H1 (cell line): ENCODE results near the gene ZBTB38. TPM values are rescaled to one million over a fixed set of nuclear protein-coding genes. Genes with fewer than 3 reads are reported as not detected.

ENCODE experiments used
- HDAC2 ChIP-seq, 2 experiments: fragments of 300-600 bp in 1 of 2; sonication (generic) in 1 of 2; IDR thresholded peaks; 2 replicates each; pipeline ENCODE4 v1.6.1; 2011 to 2012; ENCODE audit warnings: low read depth in 2 of 2, low read length in 2 of 2, mild to moderate bottlenecking in 2 of 2, moderate library complexity in 2 of 2, borderline replicate concordance in 1 of 2, inconsistent platforms in 1 of 2
- POLR2AphosphoS5 ChIP-seq: IDR thresholded peaks from 2 replicates; pipeline ENCODE4 v1.6.1; 2011; ENCODE audit warnings: low read depth, low read length
- SP2 ChIP-seq: IDR thresholded peaks from 2 replicates; pipeline ENCODE4 v1.6.1; 2012; ENCODE audit warnings: mild to moderate bottlenecking, low read length, inconsistent platforms
- TAF7 ChIP-seq: optimal IDR thresholded peaks from 2 replicates; pipeline ENCODE3; 2011; ENCODE audit warnings: low read depth, mild to moderate bottlenecking, inconsistent platforms, low read length, moderate library complexity, borderline replicate concordance
- TBP ChIP-seq: IDR thresholded peaks from 2 replicates; pipeline ENCODE4 v1.6.1; 2011; ENCODE audit warnings: low read depth, low read length, improper control_type of control experiment
- TEAD4 ChIP-seq: IDR thresholded peaks from 2 replicates; pipeline ENCODE4 v1.6.1; 2012; ENCODE audit warnings: low read depth, low read length, inconsistent platforms, mixed read lengths
- polyA plus RNA-seq, 7 experiments: library from polyadenylated mRNA; depleted of rRNA in 3 of 7; stranded (reverse) in 5 of 7; unstranded in 2 of 7; fragments of >200 nt in 5 of 7; fragments of 200-250 nt in 2 of 7; gene quantifications; 1 replicate in 5 of 7; 2 replicates in 1 of 7; 4 replicates in 1 of 7; pipeline versions ENCODE4 v1.2.1 to v1.2.3, GENCODE V29; 2011 to 2013; ENCODE audit warnings: missing spikeins in 2 of 7, mixed read lengths in 2 of 7
- total RNA-seq: library from RNA; stranded (reverse); fragmentation: NEBNext Ultra II Directional; extraction: Animal tissue kit (Norgen Biotek cat#: 25700); gene quantifications from 2 replicates; pipeline ENCODE4 v1.2.1, GENCODE V29; 2021
- TF ChIP-seq, protein P1 (sequence below): IDR thresholded peaks from 2 replicates; pipeline ENCODE4 v1.6.1; 2012; ENCODE audit warnings: low read length, inconsistent platforms
- TF ChIP-seq, protein P2 (sequence below): IDR thresholded peaks from 2 replicates; pipeline ENCODE4 v1.6.1; 2012; ENCODE audit warnings: inconsistent platforms

Gene ZBTB38
- total and polyA plus RNA-seq, 2 of the 8 experiments (the other 6 are each of a cell fraction or from before 2014, with no cell fraction given), result 4.4 to 10.5 TPM

DNA sequence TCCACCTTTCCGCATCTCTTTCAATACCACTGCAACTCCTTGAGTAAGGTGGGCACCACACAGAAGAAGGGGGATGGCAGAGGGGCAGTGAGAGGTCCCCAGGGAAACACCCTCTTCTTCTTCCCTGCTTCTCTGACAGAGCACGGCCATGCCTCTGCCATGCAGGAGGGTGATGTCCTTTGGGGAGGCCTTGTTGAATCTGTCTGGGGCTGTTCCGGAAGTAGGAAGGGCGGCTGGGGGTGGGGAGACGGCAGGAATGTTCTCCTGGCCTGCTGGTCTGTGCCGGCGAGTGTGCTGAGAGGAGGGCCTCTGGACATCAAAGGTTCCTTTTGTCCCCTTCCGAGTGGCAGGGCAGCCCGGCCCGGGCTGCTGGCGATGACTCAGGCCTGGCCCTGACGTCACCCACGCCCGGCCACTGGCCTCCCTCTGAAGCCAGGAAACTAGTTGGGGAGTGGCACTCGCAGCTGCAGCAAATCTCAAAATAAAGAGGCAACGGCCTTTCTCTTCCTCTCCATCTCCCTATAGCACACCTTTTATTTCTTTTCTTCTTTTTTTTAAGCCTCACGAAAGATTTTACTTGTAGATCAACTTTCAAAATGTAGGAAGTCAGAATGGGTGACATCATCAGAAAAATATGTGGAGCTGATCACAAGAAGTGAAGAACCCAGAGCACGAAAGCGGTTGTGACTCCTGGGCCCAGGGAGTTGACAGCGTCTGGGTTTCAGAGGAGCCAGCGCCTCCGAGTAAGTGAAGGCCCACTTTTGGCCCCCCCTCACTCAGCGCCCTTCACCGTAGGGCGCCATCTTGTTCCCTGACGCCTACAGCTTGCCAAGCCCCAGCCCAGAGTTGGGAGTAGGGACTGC lies at the start of gene ZBTB38 (continued):
- no peak for TF ChIP-seq HDAC2 (IDR thresholded peaks at IDR 0.05; ENCODE audit: borderline replicate concordance in 1 of 2, low read depth in 2 of 2, low read length in 2 of 2)
- TF ChIP-seq, protein P1, sequence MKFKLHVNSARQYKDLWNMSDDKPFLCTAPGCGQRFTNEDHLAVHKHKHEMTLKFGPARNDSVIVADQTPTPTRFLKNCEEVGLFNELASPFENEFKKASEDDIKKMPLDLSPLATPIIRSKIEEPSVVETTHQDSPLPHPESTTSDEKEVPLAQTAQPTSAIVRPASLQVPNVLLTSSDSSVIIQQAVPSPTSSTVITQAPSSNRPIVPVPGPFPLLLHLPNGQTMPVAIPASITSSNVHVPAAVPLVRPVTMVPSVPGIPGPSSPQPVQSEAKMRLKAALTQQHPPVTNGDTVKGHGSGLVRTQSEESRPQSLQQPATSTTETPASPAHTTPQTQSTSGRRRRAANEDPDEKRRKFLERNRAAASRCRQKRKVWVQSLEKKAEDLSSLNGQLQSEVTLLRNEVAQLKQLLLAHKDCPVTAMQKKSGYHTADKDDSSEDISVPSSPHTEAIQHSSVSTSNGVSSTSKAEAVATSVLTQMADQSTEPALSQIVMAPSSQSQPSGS, result peak; percentile 48; the same call in 1 of the 2 replicates
- no peak for TF ChIP-seq SP2
- TF ChIP-seq POLR2AphosphoS5, result 0 out of 2 replicates have a peak, but pooled peaks have one; percentile 4
- TF ChIP-seq, protein P2, sequence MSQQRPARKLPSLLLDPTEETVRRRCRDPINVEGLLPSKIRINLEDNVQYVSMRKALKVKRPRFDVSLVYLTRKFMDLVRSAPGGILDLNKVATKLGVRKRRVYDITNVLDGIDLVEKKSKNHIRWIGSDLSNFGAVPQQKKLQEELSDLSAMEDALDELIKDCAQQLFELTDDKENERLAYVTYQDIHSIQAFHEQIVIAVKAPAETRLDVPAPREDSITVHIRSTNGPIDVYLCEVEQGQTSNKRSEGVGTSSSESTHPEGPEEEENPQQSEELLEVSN, result peak; percentile 81
- TF ChIP-seq TEAD4, result peak; percentile 89
- 0 out of 2 replicates have a peak, but pooled peaks have one; percentile 41 for TF ChIP-seq TBP
- TF ChIP-seq TAF7, result peak; percentile 42
